ENCODE results near the gene CD2BP2. TPM values are rescaled to one million over a fixed set of nuclear protein-coding genes. Genes with fewer than 3 reads are reported as not detected.
A peak's percentile ranks its signal among the peaks of the same experiment; 100 is the strongest.

The CD2BP2 gene
- total RNA-seq, 2 experiments from 2014 or later = 43.8 to 44.5 TPM

GRCh38 chr16:30378236-30379157, 23.4 kb upstream of the CD2BP2 start:
- no peaks in the 10 kb centered on the region for H3K27me3 Mint-ChIP-seq
- H3K27ac Mint-ChIP-seq = peak overlapping the region; percentile 100
- TF ChIP-seq CTCF (IDR thresholded peaks at IDR 0.05) = no peak
- intact Hi-C loops (cut with micrococcal nuclease) = loop anchor here (10.0 kb wide), 2 partner anchors 284 to 314 kb away; partner anchors contain the start of genes ALDOA, TBX6 and YPEL3
- DNase-seq (peak; percentile 100), ATAC-seq (peak; percentile 88)
- H3K9me3 Mint-ChIP-seq = no peaks in the 10 kb centered on the region
- ChIA-PET POLR2A (interaction anchor here (0.6 to 2.4 kb wide), 13 partner anchors 11 to 386 kb away, joined by 3 to 8 read pairs (median 4); partner anchors contain the start of gene ZNF48), CTCF (interaction anchor here (1.6 kb wide), 1 partner anchor 147 kb away, joined by 3 read pairs; no protein-coding TSS in a partner anchor)
- H3K4me1 Mint-ChIP-seq (ENCODE audit: low read depth) = peaks cover 45% of the 10 kb centered on the region
- H3K36me3 Mint-ChIP-seq (ENCODE audit: low read depth) = peaks cover 34% of the 10 kb centered on the region
- peak overlapping the region; percentile 99 for H3K4me3 Mint-ChIP-seq

GRCh38 chr16:30377812-30378235, 22.7 kb upstream of the CD2BP2 start:
- Mint-ChIP-seq H3K27ac (peak overlapping the region; percentile 100), H3K9me3 (no peaks in the 10 kb centered on the region), H3K4me1 (ENCODE audit: low read depth) (peaks cover 40% of the 10 kb centered on the region), H3K27me3 (no peaks in the 10 kb centered on the region), H3K4me3 (peak overlapping the region; percentile 99), H3K36me3 (ENCODE audit: low read depth) (peaks cover 34% of the 10 kb centered on the region)
- ChIA-PET POLR2A (interaction anchor here (0.6 to 2.4 kb wide), 14 partner anchors 11 to 387 kb away, joined by 3 to 8 read pairs (median 4); partner anchors contain the start of gene ZNF48), CTCF (interaction anchor here (1.6 kb wide), 1 partner anchor 148 kb away, joined by 3 read pairs; no protein-coding TSS in a partner anchor)
- DNase-seq = peak; percentile 92
- intact Hi-C loops (cut with micrococcal nuclease) = loop anchor here (10.0 kb wide), 2 partner anchors 283 to 313 kb away; partner anchors contain the start of genes ALDOA, TBX6 and YPEL3
- TF ChIP-seq CTCF (IDR thresholded peaks at IDR 0.05) = no peak
- peak; percentile 37 for ATAC-seq

- peaks cover 34% of the 10 kb centered on the region for H3K36me3 Mint-ChIP-seq (ENCODE audit: low read depth)
- H3K4me3 Mint-ChIP-seq = peak overlapping the region; percentile 99
- no peak for ATAC-seq
- peak overlapping the region; percentile 100 for H3K27ac Mint-ChIP-seq
- no peak for TF ChIP-seq CTCF (IDR thresholded peaks at IDR 0.05)
- ChIA-PET CTCF (interaction anchor here (1.2 to 1.6 kb wide), 2 partner anchors 32 to 148 kb away, joined by 3 to 5 read pairs; no protein-coding TSS in a partner anchor), POLR2A (interaction anchor here (1.0 to 2.4 kb wide), 9 partner anchors 10 to 281 kb away, joined by 3 to 8 read pairs (median 4); partner anchors contain the start of gene ZNF48)
- H3K9me3 Mint-ChIP-seq = no peaks in the 10 kb centered on the region
- intact Hi-C loops (cut with micrococcal nuclease) = loop anchor here (10.0 kb wide), 2 partner anchors 282 to 312 kb away; partner anchors contain the start of genes ALDOA, TBX6 and YPEL3
- H3K27me3 Mint-ChIP-seq = no peaks in the 10 kb centered on the region
- DNase-seq = no peak
- H3K4me1 Mint-ChIP-seq (ENCODE audit: low read depth) = peaks cover 36% of the 10 kb centered on the region
Measured at GRCh38 chr16:30377050-30377811, 22.1 kb upstream of the CD2BP2 start.

- Mint-ChIP-seq H3K27ac (peak overlapping the region; percentile 100), H3K4me3 (peak overlapping the region; percentile 99), H3K4me1 (ENCODE audit: low read depth) (peaks cover 41% of the 10 kb centered on the region), H3K36me3 (ENCODE audit: low read depth) (peaks cover 30% of the 10 kb centered on the region), H3K9me3 (no peaks in the 10 kb centered on the region), H3K27me3 (no peaks in the 10 kb centered on the region)
- TF ChIP-seq CTCF (IDR thresholded peaks at IDR 0.05) = no peak
- DNase-seq (no peak), ATAC-seq (no peak)
- POLR2A ChIA-PET = interaction anchor here (2.4 kb wide), 1 partner anchor 191 kb away, joined by 8 read pairs; no protein-coding TSS in a partner anchor
- intact Hi-C loops (cut with micrococcal nuclease) = loop anchor here (10.0 kb wide), 2 partner anchors 282 to 312 kb away; partner anchors contain the start of genes ALDOA, TBX6 and YPEL3
- CTCF ChIA-PET = interaction anchor here (1.2 kb wide), 1 partner anchor 33 kb away, joined by 5 read pairs; no protein-coding TSS in a partner anchor
Measured at GRCh38 chr16:30376461-30376902, 21.4 kb upstream of the CD2BP2 start.
